ENCODE measurements around the gene FHDC1.

Gene FHDC1

DNA sequence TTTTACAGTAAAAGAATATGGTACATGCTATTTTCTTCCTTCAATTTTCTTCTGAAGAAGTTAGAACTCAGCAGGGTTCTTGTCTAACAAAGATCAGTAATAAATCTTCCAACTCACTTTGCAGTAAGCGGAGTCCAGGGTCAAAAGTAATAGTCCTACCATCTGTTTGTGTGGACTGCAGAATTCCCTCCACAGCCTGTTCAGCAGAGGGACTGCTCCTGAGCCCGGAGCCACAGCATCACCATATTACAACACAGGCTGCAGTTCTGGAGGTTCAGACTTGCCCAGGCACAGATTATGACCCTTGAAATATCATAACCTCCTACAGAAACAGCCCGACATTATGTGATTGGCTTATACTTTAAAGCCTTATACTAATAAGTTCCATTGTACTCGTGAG is 10.3 kb downstream of the FHDC1 start:
- peaks cover 36% of the 10 kb centered on the region for H3K36me3 ChIP-seq (ENCODE audit: control insufficient read depth, insufficient read depth, low read length)
- H3K27ac ChIP-seq (ENCODE audit: low read depth, low read length): no peak overlapping the region

DNA sequence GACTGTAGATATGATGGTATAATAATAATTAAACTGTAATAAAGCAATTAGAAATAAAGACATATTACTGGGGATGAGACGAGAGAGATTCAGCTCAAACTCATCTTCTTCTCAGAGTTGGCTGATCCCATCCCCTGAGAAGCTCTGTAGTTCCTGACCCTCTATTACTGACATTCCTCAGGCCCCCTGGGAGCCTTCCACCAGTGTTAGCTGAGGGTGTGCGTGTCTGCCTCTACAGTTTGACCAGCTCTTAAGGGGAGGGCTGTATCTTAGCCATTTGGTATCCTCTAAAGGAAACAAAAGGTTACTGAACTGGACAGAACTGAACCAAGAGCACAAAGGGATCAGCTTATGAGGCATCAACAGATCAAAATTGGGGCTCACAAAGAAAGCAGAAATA is 11.2 kb downstream of the FHDC1 start:
- H3K27ac ChIP-seq (ENCODE audit: low read depth, low read length): no peak overlapping the region
- H3K9ac ChIP-seq (ENCODE audit: low read depth, low read length): no peak overlapping the region
- H3K4me1 ChIP-seq (ENCODE audit: control insufficient read depth, insufficient read depth, low read length): peaks cover 28% of the 10 kb centered on the region
- no peaks in the 10 kb centered on the region for H3K9me3 ChIP-seq (ENCODE audit: control insufficient read depth, insufficient read depth, low read length)
- peaks cover 35% of the 10 kb centered on the region for H3K36me3 ChIP-seq (ENCODE audit: control insufficient read depth, insufficient read depth, low read length)
- no peaks in the 10 kb centered on the region for H3K27me3 ChIP-seq (ENCODE audit: control insufficient read depth, insufficient read depth, low read length)
- no peak overlapping the region for H3K4me3 ChIP-seq (ENCODE audit: low read depth, low read length)

More for the DNA sequence above, 10.3 kb downstream of the FHDC1 start:
- H3K4me3 ChIP-seq (ENCODE audit: low read depth, low read length): no peak overlapping the region
- H3K9ac ChIP-seq (ENCODE audit: low read depth, low read length): no peak overlapping the region
- H3K9me3 ChIP-seq (ENCODE audit: control insufficient read depth, insufficient read depth, low read length): no peaks in the 10 kb centered on the region
- no peaks in the 10 kb centered on the region for H3K27me3 ChIP-seq (ENCODE audit: control insufficient read depth, insufficient read depth, low read length)
- H3K4me1 ChIP-seq (ENCODE audit: control insufficient read depth, insufficient read depth, low read length): peaks cover 20% of the 10 kb centered on the region

DNA sequence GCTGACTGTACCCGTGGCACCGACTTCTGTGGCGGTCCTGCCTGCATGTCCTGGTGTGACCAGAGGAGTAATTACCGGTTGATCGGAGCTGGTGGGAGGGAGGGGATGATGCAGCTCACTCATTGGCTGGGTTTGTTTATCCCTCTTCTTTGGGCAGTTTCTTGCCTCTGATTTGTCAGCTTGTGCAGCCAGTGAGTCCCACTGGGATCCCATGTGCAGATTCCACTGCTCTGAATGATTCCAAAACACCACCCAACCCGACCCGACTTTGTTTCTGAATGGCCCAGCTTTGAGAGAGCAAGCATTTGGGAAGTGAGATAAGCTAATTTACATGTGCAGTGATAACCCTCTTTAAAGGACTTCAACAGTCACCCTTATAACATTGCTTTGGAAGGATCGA is 13.8 kb downstream of the FHDC1 start:
- Histone ChIP-seq H3K9me3 (ENCODE audit: control insufficient read depth, insufficient read depth, low read length) (no peaks in the 10 kb centered on the region), H3K27ac (ENCODE audit: low read depth, low read length) (peak overlapping the region; percentile 66), H3K4me1 (ENCODE audit: control insufficient read depth, insufficient read depth, low read length) (peaks cover 32% of the 10 kb centered on the region), H3K9ac (ENCODE audit: low read depth, low read length) (no peak overlapping the region), H3K36me3 (ENCODE audit: control insufficient read depth, insufficient read depth, low read length) (peaks cover 30% of the 10 kb centered on the region), H3K27me3 (ENCODE audit: control insufficient read depth, insufficient read depth, low read length) (no peaks in the 10 kb centered on the region), H3K4me3 (ENCODE audit: low read depth, low read length) (no peak overlapping the region)

DNA sequence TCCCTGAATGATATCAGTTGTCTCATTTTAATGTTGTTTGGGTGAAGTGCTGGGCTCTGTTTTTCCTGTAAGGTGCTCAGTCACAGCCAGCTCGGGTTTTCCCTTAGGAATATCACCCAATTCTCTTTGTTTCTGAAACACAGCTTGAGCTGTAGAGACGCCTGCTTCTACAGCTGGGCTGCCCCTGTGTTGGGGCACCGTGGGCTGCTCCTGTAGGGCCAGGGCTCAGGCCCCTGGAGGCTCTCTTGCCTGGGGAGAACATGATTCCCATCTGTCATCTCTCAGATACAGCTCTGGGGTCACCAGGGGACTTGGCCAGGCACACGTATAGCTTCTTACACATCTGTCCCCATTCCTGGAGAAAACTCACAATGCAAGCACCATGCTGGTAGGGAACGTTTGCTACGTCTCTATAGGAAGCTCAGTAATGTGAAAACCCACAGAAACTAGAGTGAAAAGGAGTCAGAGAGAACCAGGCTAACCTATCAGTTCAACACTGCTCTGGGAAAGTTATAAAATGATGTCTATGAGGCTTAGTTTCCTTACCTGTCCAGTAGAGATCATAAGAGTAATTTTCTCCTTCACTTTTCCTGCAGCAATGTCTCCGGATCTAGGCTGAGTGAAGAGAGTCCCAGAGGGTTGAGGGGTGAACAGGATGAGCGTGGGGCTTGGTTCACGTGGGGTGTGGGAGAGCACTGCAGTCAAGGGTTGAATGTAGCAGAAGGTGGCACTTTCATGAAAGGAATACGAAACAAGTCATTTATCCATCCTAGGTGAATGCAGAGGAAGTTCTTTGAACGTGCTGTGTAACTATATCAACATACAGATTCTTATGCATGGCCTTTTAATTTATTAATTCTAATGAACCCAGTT is 14.5 kb downstream of the FHDC1 start:
- Histone ChIP-seq H3K36me3 (ENCODE audit: control insufficient read depth, insufficient read depth, low read length) (peaks cover 33% of the 10 kb centered on the region), H3K27ac (ENCODE audit: low read depth, low read length) (peak overlapping the region; percentile 81), H3K27me3 (ENCODE audit: control insufficient read depth, insufficient read depth, low read length) (no peaks in the 10 kb centered on the region), H3K9ac (ENCODE audit: low read depth, low read length) (no peak overlapping the region), H3K4me1 (ENCODE audit: control insufficient read depth, insufficient read depth, low read length) (peaks cover 32% of the 10 kb centered on the region), H3K9me3 (ENCODE audit: control insufficient read depth, insufficient read depth, low read length) (no peaks in the 10 kb centered on the region), H3K4me3 (ENCODE audit: low read depth, low read length) (no peak overlapping the region)

DNA sequence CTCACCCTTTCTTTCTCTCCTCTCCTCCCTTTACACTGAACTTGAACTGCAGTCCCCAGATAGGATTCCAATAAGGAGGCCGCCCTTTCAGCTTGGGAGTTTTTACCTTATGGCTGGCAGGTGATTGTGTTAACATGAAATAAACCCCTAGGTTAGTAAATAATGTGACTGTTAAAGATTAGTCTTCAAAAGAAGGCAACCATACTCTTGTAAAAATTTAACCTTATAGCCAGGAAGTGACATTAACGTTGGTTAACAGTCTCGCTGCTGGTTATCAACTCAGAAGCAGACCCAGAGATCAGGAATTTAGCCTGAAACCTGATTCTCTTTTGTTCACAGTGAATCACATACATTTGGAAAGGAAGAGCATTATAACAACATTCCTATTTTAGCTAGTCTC is 15.2 kb downstream of the FHDC1 start:
- Histone ChIP-seq H3K27me3 (ENCODE audit: control insufficient read depth, insufficient read depth, low read length) (no peaks in the 10 kb centered on the region), H3K4me3 (ENCODE audit: low read depth, low read length) (no peak overlapping the region), H3K4me1 (ENCODE audit: control insufficient read depth, insufficient read depth, low read length) (peaks cover 32% of the 10 kb centered on the region), H3K9ac (ENCODE audit: low read depth, low read length) (no peak overlapping the region), H3K27ac (ENCODE audit: low read depth, low read length) (peak overlapping the region; percentile 81), H3K36me3 (ENCODE audit: control insufficient read depth, insufficient read depth, low read length) (peaks cover 26% of the 10 kb centered on the region), H3K9me3 (ENCODE audit: control insufficient read depth, insufficient read depth, low read length) (no peaks in the 10 kb centered on the region)

GRCh38 chr4:152953514-152953913 is 17.4 kb downstream of the FHDC1 start:
- H3K4me1 ChIP-seq (ENCODE audit: control insufficient read depth, insufficient read depth, low read length): peaks cover 32% of the 10 kb centered on the region
- H3K27ac ChIP-seq (ENCODE audit: low read depth, low read length): no peak overlapping the region

DNA sequence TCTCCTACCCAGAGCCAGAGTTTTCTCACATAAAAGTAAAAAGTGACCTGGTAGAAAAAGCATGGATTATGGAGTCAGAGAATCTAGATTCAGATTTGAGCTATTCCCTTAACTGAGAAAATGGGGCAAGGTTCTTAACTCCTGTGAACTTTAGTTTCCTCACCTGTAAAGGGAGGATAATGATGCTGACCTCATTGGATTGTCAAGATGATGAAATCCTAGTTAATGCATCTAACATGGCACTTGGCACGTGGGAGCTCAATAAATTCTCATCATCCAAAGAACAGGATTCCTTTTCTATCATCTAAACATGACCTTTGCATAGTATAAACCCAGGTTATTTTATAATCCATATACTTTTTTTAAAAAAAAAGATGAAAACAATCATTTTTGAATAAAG is 18.6 kb downstream of the FHDC1 start:
- H3K27me3 ChIP-seq (ENCODE audit: control insufficient read depth, insufficient read depth, low read length): no peaks in the 10 kb centered on the region
- peaks cover 28% of the 10 kb centered on the region for H3K4me1 ChIP-seq (ENCODE audit: control insufficient read depth, insufficient read depth, low read length)
- no peak overlapping the region for H3K9ac ChIP-seq (ENCODE audit: low read depth, low read length)
- H3K27ac ChIP-seq (ENCODE audit: low read depth, low read length): no peak overlapping the region
- H3K9me3 ChIP-seq (ENCODE audit: control insufficient read depth, insufficient read depth, low read length): no peaks in the 10 kb centered on the region
- H3K4me3 ChIP-seq (ENCODE audit: low read depth, low read length): no peak overlapping the region
- peaks cover 44% of the 10 kb centered on the region for H3K36me3 ChIP-seq (ENCODE audit: control insufficient read depth, insufficient read depth, low read length)

More at GRCh38 chr4:152953514-152953913, 17.4 kb downstream of the FHDC1 start:
- Histone ChIP-seq H3K27me3 (ENCODE audit: control insufficient read depth, insufficient read depth, low read length) (no peaks in the 10 kb centered on the region), H3K4me3 (ENCODE audit: low read depth, low read length) (no peak overlapping the region), H3K36me3 (ENCODE audit: control insufficient read depth, insufficient read depth, low read length) (peaks cover 42% of the 10 kb centered on the region), H3K9ac (ENCODE audit: low read depth, low read length) (no peak overlapping the region), H3K9me3 (ENCODE audit: control insufficient read depth, insufficient read depth, low read length) (no peaks in the 10 kb centered on the region)

DNA sequence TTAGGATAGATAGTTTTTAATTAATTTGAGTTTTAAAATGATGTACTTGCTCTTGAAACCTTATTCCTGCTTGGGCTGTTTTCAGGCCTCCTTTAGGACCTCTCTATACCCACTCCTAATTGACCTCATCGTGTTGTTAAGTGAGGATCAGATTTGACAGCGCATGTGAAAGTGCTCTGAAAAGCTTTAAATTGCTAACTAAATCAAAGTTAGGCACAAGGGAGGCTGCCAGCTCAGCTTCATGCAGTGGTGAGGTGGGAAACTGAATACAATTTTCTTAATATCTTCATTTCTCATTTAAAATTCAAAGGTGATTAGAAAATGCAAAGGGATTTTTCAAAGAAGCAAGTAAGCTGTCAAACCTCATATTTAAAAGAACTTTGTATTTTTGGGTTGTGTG is 20.0 kb downstream of the FHDC1 start:
- no peak overlapping the region for H3K4me3 ChIP-seq (ENCODE audit: low read depth, low read length)

DNA sequence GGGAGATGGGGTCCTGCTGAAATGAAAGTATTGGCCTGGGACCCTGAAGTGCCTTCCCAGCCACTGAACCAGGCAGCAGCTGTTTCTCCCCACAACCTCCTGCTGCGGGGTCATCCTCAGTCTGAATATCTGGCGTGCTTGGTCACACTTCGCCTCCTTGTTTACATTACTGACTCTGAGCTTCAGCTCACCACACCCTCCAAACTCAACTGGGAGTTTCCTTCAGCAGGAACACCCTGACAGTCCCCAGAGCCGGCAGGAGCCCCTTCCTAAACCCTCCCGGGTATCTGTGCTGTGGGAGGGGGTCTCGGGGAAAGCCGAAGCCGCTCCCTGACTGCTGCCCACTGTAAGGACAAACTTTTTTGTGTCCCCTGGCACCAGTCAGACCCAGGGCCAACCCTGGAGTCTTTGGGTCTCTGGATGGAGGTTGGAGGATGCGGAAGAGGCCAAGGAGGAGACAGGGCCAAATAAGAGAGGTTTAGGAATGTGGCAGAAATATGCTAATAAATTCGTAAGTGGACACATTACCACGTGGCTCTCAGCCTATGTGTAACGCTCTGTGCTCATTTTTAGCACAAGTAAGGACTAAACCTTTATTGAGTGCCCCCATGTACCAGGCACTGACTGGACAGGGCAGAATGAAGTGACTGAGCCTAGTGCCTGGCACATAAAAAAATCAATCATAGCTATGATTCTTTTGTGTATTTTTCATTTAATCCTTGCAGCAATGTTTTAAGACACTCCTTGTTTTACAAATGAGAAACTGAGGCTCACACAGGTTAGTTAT is 20.7 kb downstream of the FHDC1 start:
- no peaks in the 10 kb centered on the region for H3K27me3 ChIP-seq (ENCODE audit: control insufficient read depth, insufficient read depth, low read length)
- no peak overlapping the region for H3K27ac ChIP-seq (ENCODE audit: low read depth, low read length)
- H3K4me1 ChIP-seq (ENCODE audit: control insufficient read depth, insufficient read depth, low read length): peaks cover 8% of the 10 kb centered on the region
- H3K36me3 ChIP-seq (ENCODE audit: control insufficient read depth, insufficient read depth, low read length): peaks cover 63% of the 10 kb centered on the region
- no peaks in the 10 kb centered on the region for H3K9me3 ChIP-seq (ENCODE audit: control insufficient read depth, insufficient read depth, low read length)
- no peak overlapping the region for H3K9ac ChIP-seq (ENCODE audit: low read depth, low read length)
- H3K4me3 ChIP-seq (ENCODE audit: low read depth, low read length): no peak overlapping the region

More for the DNA sequence above, 20.0 kb downstream of the FHDC1 start:
- Histone ChIP-seq H3K27ac (ENCODE audit: low read depth, low read length) (no peak overlapping the region), H3K4me1 (ENCODE audit: control insufficient read depth, insufficient read depth, low read length) (peaks cover 15% of the 10 kb centered on the region), H3K9ac (ENCODE audit: low read depth, low read length) (no peak overlapping the region), H3K36me3 (ENCODE audit: control insufficient read depth, insufficient read depth, low read length) (peaks cover 56% of the 10 kb centered on the region), H3K27me3 (ENCODE audit: control insufficient read depth, insufficient read depth, low read length) (no peaks in the 10 kb centered on the region), H3K9me3 (ENCODE audit: control insufficient read depth, insufficient read depth, low read length) (no peaks in the 10 kb centered on the region)

GRCh38 chr4:152957437-152958171 is 21.5 kb downstream of the FHDC1 start:
- Histone ChIP-seq H3K36me3 (ENCODE audit: control insufficient read depth, insufficient read depth, low read length) (peaks cover 71% of the 10 kb centered on the region), H3K4me3 (ENCODE audit: low read depth, low read length) (no peak overlapping the region), H3K27ac (ENCODE audit: low read depth, low read length) (no peak overlapping the region), H3K9ac (ENCODE audit: low read depth, low read length) (no peak overlapping the region), H3K4me1 (ENCODE audit: control insufficient read depth, insufficient read depth, low read length) (peaks cover under 1% of the 10 kb centered on the region; the same call in 1 of the 2 replicates), H3K9me3 (ENCODE audit: control insufficient read depth, insufficient read depth, low read length) (no peaks in the 10 kb centered on the region), H3K27me3 (ENCODE audit: control insufficient read depth, insufficient read depth, low read length) (no peaks in the 10 kb centered on the region)
